ENCODE measurements around the gene HELZ2. TPM values are rescaled to one million over a fixed set of nuclear protein-coding genes. Genes with fewer than 3 reads are reported as not detected.

Gene HELZ2
- total and polyA plus RNA-seq, 2 experiments from 2014 or later, result 5.2 to 48.9 TPM

- no peak for DNase-seq (ENCODE audit: low spot score)
- Histone ChIP-seq H3K4me2 (no peak overlapping the region), H3F3A (replicated peaks; ENCODE audit: low read depth) (no peaks in the 10 kb centered on the region), H3K36me3 (ENCODE audit: insufficient read depth) (no peaks in the 10 kb centered on the region; the same call in 1 of the 2 replicates), H3K4me3 (no peak overlapping the region), H3K4me1 (ENCODE audit: insufficient read depth) (no peaks in the 10 kb centered on the region; the same call in 1 of the 2 replicates), H3K27ac (ENCODE audit: low read depth) (no peak overlapping the region), H4K20me1 (replicated peaks; ENCODE audit: insufficient read depth) (no peaks in the 10 kb centered on the region; the same call in 1 of the 2 replicates), H3K79me2 (replicated peaks; ENCODE audit: insufficient read depth) (peaks cover 51% of the 10 kb centered on the region), H3K9me2 (ENCODE audit: insufficient read depth) (no peaks in the 10 kb centered on the region), H3K27me3 (ENCODE audit: insufficient read depth) (no peaks in the 10 kb centered on the region), H2AFZ (no peak overlapping the region)
- no peak for TF ChIP-seq ZNF114 (CRISPR knock-in tag; IDR thresholded peaks at IDR 0.05)
- TF ChIP-seq POLR2AphosphoS5 (IDR thresholded peaks at IDR 0.05; ENCODE audit: low read depth), result no peak
- TF ChIP-seq CREB1 (CRISPR knock-in tag; IDR thresholded peaks at IDR 0.05; ENCODE audit: low read depth), result no peak
- TF ChIP-seq ZNF462 (CRISPR knock-in tag; IDR thresholded peaks at IDR 0.05), result no peak
- no peak for TF ChIP-seq NANOG (IDR thresholded peaks at IDR 0.05; ENCODE audit: borderline replicate concordance)
- no peak for TF ChIP-seq JUNB (IDR thresholded peaks at IDR 0.05; ENCODE audit: unreplicated experiment)
- no peak for TF ChIP-seq STAT1 (IDR thresholded peaks at IDR 0.05; ENCODE audit: unreplicated experiment)
- TF ChIP-seq ETS1 (IDR thresholded peaks at IDR 0.05), result no peak
- no peak for TF ChIP-seq EZH2 (IDR thresholded peaks at IDR 0.05; ENCODE audit: low read depth, unreplicated experiment)
- TF ChIP-seq, protein P1, sequence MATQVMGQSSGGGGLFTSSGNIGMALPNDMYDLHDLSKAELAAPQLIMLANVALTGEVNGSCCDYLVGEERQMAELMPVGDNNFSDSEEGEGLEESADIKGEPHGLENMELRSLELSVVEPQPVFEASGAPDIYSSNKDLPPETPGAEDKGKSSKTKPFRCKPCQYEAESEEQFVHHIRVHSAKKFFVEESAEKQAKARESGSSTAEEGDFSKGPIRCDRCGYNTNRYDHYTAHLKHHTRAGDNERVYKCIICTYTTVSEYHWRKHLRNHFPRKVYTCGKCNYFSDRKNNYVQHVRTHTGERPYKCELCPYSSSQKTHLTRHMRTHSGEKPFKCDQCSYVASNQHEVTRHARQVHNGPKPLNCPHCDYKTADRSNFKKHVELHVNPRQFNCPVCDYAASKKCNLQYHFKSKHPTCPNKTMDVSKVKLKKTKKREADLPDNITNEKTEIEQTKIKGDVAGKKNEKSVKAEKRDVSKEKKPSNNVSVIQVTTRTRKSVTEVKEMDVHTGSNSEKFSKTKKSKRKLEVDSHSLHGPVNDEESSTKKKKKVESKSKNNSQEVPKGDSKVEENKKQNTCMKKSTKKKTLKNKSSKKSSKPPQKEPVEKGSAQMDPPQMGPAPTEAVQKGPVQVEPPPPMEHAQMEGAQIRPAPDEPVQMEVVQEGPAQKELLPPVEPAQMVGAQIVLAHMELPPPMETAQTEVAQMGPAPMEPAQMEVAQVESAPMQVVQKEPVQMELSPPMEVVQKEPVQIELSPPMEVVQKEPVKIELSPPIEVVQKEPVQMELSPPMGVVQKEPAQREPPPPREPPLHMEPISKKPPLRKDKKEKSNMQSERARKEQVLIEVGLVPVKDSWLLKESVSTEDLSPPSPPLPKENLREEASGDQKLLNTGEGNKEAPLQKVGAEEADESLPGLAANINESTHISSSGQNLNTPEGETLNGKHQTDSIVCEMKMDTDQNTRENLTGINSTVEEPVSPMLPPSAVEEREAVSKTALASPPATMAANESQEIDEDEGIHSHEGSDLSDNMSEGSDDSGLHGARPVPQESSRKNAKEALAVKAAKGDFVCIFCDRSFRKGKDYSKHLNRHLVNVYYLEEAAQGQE (IDR thresholded peaks at IDR 0.05; ENCODE audit: unreplicated experiment), result no peak
- TF ChIP-seq ZNF331 (CRISPR knock-in tag; IDR thresholded peaks at IDR 0.05; ENCODE audit: low read depth), result no peak
- no peak for TF ChIP-seq EZH2phosphoT487 (IDR thresholded peaks at IDR 0.05; ENCODE audit: unreplicated experiment)
- TF ChIP-seq CTCF (conservative IDR thresholded peaks at IDR 0.05; ENCODE audit: low read depth in 2 of 2), result no peak
- Mint-ChIP-seq H3K4me1 (peaks cover 9% of the 10 kb centered on the region), H3K27me3 (ENCODE audit: insufficient read depth, low read depth, poor library complexity) (peaks cover 8% of the 10 kb centered on the region), H3K27ac (no peak overlapping the region), H3K9me3 (peaks cover 16% of the 10 kb centered on the region), H3K4me3 (no peak overlapping the region), H3K36me3 (ENCODE audit: low read depth) (peaks cover 51% of the 10 kb centered on the region)
- no peak for ATAC-seq
Measured at GRCh38 chr20:63619086-63619485, 45.0 kb upstream of the HELZ2 start.
